Neural progenitor cell (in vitro differentiated cells): ENCODE measurements around the gene FOXL3. TPM values are rescaled to one million over a fixed set of nuclear protein-coding genes. Genes with fewer than 3 reads are reported as not detected.

Source experiments
- DNase-seq: peaks from one replicate; pipeline ENCODE4 v3.0.0-alpha.2; 2016; ENCODE audit warnings: low spot score
- H2AFZ ChIP-seq: fragments of 200-600 bp; sonication (generic); replicated peaks from 2 replicates; pipeline ENCODE4 v1.6.1; 2016; ENCODE audit warnings: antibody characterized with exemption
- H3F3A ChIP-seq: fragments of 200-600 bp; sonication (generic); 2 replicates; pipeline ENCODE4 v1.6.1; 2016; ENCODE audit warnings: antibody characterized with exemption, low read depth
- H3K27ac ChIP-seq: fragments of 200-600 bp; sonication (generic); 2 replicates; pipeline ENCODE4 v1.5.1; 2016; ENCODE audit warnings: mild to moderate bottlenecking
- H3K27me3 ChIP-seq: fragments of 200-600 bp; sonication (generic); 2 replicates; pipeline ENCODE4 v1.6.1; 2016; ENCODE audit warnings: mild to moderate bottlenecking, moderate library complexity
- H3K36me3 ChIP-seq: fragments of 200-600 bp; sonication (generic); 2 replicates; pipeline ENCODE4 v1.5.1; 2016
- H3K4me1 ChIP-seq: fragments of 200-600 bp; sonication (generic); 2 replicates; pipeline ENCODE4 v1.6.1; 2016; ENCODE audit warnings: mixed run types
- H3K4me2 ChIP-seq: fragments of 200-600 bp; sonication (generic); 2 replicates; pipeline ENCODE4 v1.6.1; 2016
- H3K4me3 ChIP-seq: fragments of 200-600 bp; sonication (generic); 2 replicates; pipeline ENCODE4 v1.5.1; 2016
- H3K79me2 ChIP-seq: fragments of 200-600 bp; sonication (generic); 2 replicates; pipeline ENCODE4 v1.6.1; 2016; ENCODE audit warnings: low read depth
- H3K9ac ChIP-seq: fragments of 200-600 bp; sonication (generic); 2 replicates; pipeline ENCODE4 v1.6.1; 2016
- H3K9me3 ChIP-seq: fragments of 200-600 bp; sonication (generic); 2 replicates; pipeline ENCODE4 v1.5.1; 2016; ENCODE audit warnings: low read depth
- H4K20me1 ChIP-seq: fragments of 200-600 bp; sonication (generic); 2 replicates; pipeline ENCODE4 v1.6.1; 2016; ENCODE audit warnings: low read depth
- H3K27ac Mint-ChIP-seq: 3 replicates; pipeline ENCODE4 v1.8.0; 2021; ENCODE audit warnings: mixed read lengths
- H3K27me3 Mint-ChIP-seq: 2 replicates; pipeline ENCODE4 v1.8.0; 2022; ENCODE audit warnings: low read depth, mild to moderate bottlenecking, inconsistent platforms, moderate library complexity, mixed read lengths; ENCODE audit not compliant: insufficient read depth
- H3K36me3 Mint-ChIP-seq: 3 replicates; pipeline ENCODE4 v1.8.0; 2021; ENCODE audit warnings: mixed read lengths
- H3K4me1 Mint-ChIP-seq: 3 replicates; pipeline ENCODE4 v1.8.0; 2021; ENCODE audit warnings: mixed read lengths
- H3K4me3 Mint-ChIP-seq: 3 replicates; pipeline ENCODE4 v1.8.0; 2021; ENCODE audit warnings: mild to moderate bottlenecking, moderate library complexity, mixed read lengths
- H3K9me3 Mint-ChIP-seq: 3 replicates; pipeline ENCODE4 v1.8.0; 2020; ENCODE audit warnings: mixed read lengths
- CTCF ChIP-seq: fragments of 200-600 bp; sonication (generic); IDR thresholded peaks from 2 replicates; pipeline ENCODE4 v1.5.1; 2017; ENCODE audit warnings: antibody characterized with exemption, mild to moderate bottlenecking
- EZH2 ChIP-seq: fragments of 200-600 bp; sonication (generic); IDR thresholded peaks from 2 replicates; pipeline ENCODE4 v1.6.1; 2017; ENCODE audit warnings: antibody characterized with exemption, mild to moderate bottlenecking, moderate library complexity
- EZH2phosphoT487 ChIP-seq: fragments of 200-600 bp; sonication (generic); IDR thresholded peaks from 2 replicates; pipeline ENCODE4 v1.6.1; 2017; ENCODE audit warnings: antibody characterized with exemption
- total RNA-seq: library from RNA; depleted of rRNA; stranded (reverse); fragments of >200 nt; gene quantifications from 2 replicates; pipeline ENCODE4 v1.2.3, GENCODE V29; 2015; ENCODE audit warnings: low replicate concordance

The FOXL3 gene
- total RNA-seq, 1 donor from 2014 or later: not detected

GRCh38 chr7:290554-291372 is 793 bp downstream of the FOXL3 start:
- DNase-seq: no peak
- no peaks in the 10 kb centered on the region for H3K4me1 ChIP-seq
- no peaks in the 10 kb centered on the region for H3K4me1 Mint-ChIP-seq
- no peaks in the 10 kb centered on the region for H3F3A ChIP-seq
- no peak overlapping the region for H3K27ac Mint-ChIP-seq
- H3K27me3 Mint-ChIP-seq: peaks cover 55% of the 10 kb centered on the region
- H3K36me3 ChIP-seq: no peaks in the 10 kb centered on the region
- H3K27ac ChIP-seq: no peak overlapping the region
- H3K4me3 Mint-ChIP-seq: no peak overlapping the region
- H4K20me1 ChIP-seq: no peaks in the 10 kb centered on the region
- no peaks in the 10 kb centered on the region for H3K36me3 Mint-ChIP-seq
- peaks cover 3% of the 10 kb centered on the region for H3K9me3 Mint-ChIP-seq
- H2AFZ ChIP-seq: no peak overlapping the region
- H3K27me3 ChIP-seq: no peaks in the 10 kb centered on the region
- H3K79me2 ChIP-seq: no peaks in the 10 kb centered on the region
- no peak overlapping the region for H3K4me2 ChIP-seq
- H3K9ac ChIP-seq: no peak overlapping the region
- no peak for TF ChIP-seq EZH2
- TF ChIP-seq CTCF: no peak
- TF ChIP-seq EZH2phosphoT487: no peak
- no peak overlapping the region for H3K4me3 ChIP-seq
- no peaks in the 10 kb centered on the region for H3K9me3 ChIP-seq

- Mint-ChIP-seq H3K36me3 (no peaks in the 10 kb centered on the region), H3K4me3 (no peak overlapping the region), H3K9me3 (peaks cover 3% of the 10 kb centered on the region), H3K27me3 (peaks cover 52% of the 10 kb centered on the region), H3K27ac (no peak overlapping the region), H3K4me1 (no peaks in the 10 kb centered on the region)
- Histone ChIP-seq H3K9ac (no peak overlapping the region), H3K27ac (no peak overlapping the region), H2AFZ (no peak overlapping the region), H3K4me2 (no peak overlapping the region), H3K4me3 (no peak overlapping the region), H3F3A (no peaks in the 10 kb centered on the region), H3K36me3 (no peaks in the 10 kb centered on the region), H3K9me3 (no peaks in the 10 kb centered on the region), H3K4me1 (no peaks in the 10 kb centered on the region), H3K79me2 (no peaks in the 10 kb centered on the region), H3K27me3 (no peaks in the 10 kb centered on the region), H4K20me1 (no peaks in the 10 kb centered on the region)
- DNase-seq: no peak
- TF ChIP-seq EZH2 (no peak), EZH2phosphoT487 (no peak), CTCF (no peak)
Observed at GRCh38 chr7:291373-292092, 1.6 kb downstream of the FOXL3 start.

- Mint-ChIP-seq H3K27ac (no peak overlapping the region), H3K4me3 (no peak overlapping the region), H3K36me3 (no peaks in the 10 kb centered on the region), H3K27me3 (peaks cover 52% of the 10 kb centered on the region), H3K9me3 (peaks cover 3% of the 10 kb centered on the region), H3K4me1 (no peaks in the 10 kb centered on the region)
- H3K36me3 ChIP-seq: no peaks in the 10 kb centered on the region
- no peaks in the 10 kb centered on the region for H4K20me1 ChIP-seq
- H3K4me1 ChIP-seq: no peaks in the 10 kb centered on the region
- no peaks in the 10 kb centered on the region for H3K27me3 ChIP-seq
- no peak overlapping the region for H3K4me3 ChIP-seq
- H3F3A ChIP-seq: no peaks in the 10 kb centered on the region
- H3K9ac ChIP-seq: no peak overlapping the region
- no peak overlapping the region for H3K27ac ChIP-seq
- no peak for DNase-seq
- TF ChIP-seq EZH2phosphoT487 (no peak), CTCF (no peak), EZH2 (no peak)
- no peak overlapping the region for H3K4me2 ChIP-seq
- H2AFZ ChIP-seq: no peak overlapping the region
- no peaks in the 10 kb centered on the region for H3K79me2 ChIP-seq
- no peaks in the 10 kb centered on the region for H3K9me3 ChIP-seq
Observed at GRCh38 chr7:292226-292625, 2.3 kb downstream of the FOXL3 start.
